HEK293T (cell line): Measurements from ENCODE around the gene RABAC1.

Source experiments
- CTCF ChIA-PET: fragments of 350-600 bp; formaldehyde crosslinking; extraction: SDS; loops from one replicate; lab custom pipeline; 2021; ENCODE audit warnings: antibody characterized with exemption, inconsistent platforms; lab: Yijun Ruan, JAX
- POLR2A ChIA-PET: fragments of 350-600 bp; formaldehyde crosslinking; extraction: SDS; loops from one replicate; lab custom pipeline; 2020; ENCODE audit warnings: antibody characterized with exemption, inconsistent platforms; lab: Yijun Ruan, JAX
- DNase-seq: peaks from one replicate; pipeline ENCODE4 v3.0.0; 2012; ENCODE audit warnings: mixed read lengths; ENCODE audit errors: extremely low spot score
- ARNT ChIP-seq: fragments of 450-650 bp; IDR thresholded peaks from 2 replicates; pipeline ENCODE4 v1.6.1; 2017; ENCODE audit warnings: mild to moderate bottlenecking
- BHLHE40 ChIP-seq: fragments of 450-650 bp; IDR thresholded peaks from 2 replicates; pipeline ENCODE4 v1.6.1; 2016; ENCODE audit warnings: mild to moderate bottlenecking, moderate library complexity, borderline replicate concordance
- CTBP1 ChIP-seq: fragments of 450-650 bp; IDR thresholded peaks from 2 replicates; pipeline ENCODE4 v1.6.1; 2016; ENCODE audit warnings: borderline replicate concordance
- ELF4 ChIP-seq: fragments of 450-650 bp; IDR thresholded peaks from 2 replicates; pipeline ENCODE4 v1.6.1; 2017; ENCODE audit warnings: antibody characterized with exemption
- FOXA1 ChIP-seq: fragments of 450-650 bp; IDR thresholded peaks from 2 replicates; pipeline ENCODE4 v1.6.1; 2016; ENCODE audit warnings: mild to moderate bottlenecking
- FOXK2 ChIP-seq: fragments of 450-650 bp; IDR thresholded peaks from 2 replicates; pipeline ENCODE4 v1.6.1; 2016; ENCODE audit warnings: mild to moderate bottlenecking
- FOXM1 ChIP-seq: fragments of 450-650 bp; IDR thresholded peaks from 2 replicates; pipeline ENCODE4 v1.6.1; 2017; ENCODE audit warnings: mild to moderate bottlenecking, borderline replicate concordance
- HDGF ChIP-seq: fragments of 450-650 bp; IDR thresholded peaks from 2 replicates; pipeline ENCODE4 v1.6.1; 2017; ENCODE audit warnings: antibody characterized with exemption, borderline replicate concordance
- L3MBTL2 ChIP-seq: fragments of 450-650 bp; conservative IDR thresholded peaks from 2 replicates; pipeline ENCODE4 v1.6.1; 2016; ENCODE audit warnings: mild to moderate bottlenecking
- LEF1 ChIP-seq: fragments of 450-650 bp; IDR thresholded peaks from 2 replicates; pipeline ENCODE4 v1.6.1; 2017; ENCODE audit warnings: mild to moderate bottlenecking, borderline replicate concordance
- NFRKB ChIP-seq: fragments of 450-650 bp; IDR thresholded peaks from 2 replicates; pipeline ENCODE4 v1.6.1; 2016; ENCODE audit warnings: mild to moderate bottlenecking, moderate library complexity
- PKNOX1 ChIP-seq: fragments of 450-650 bp; IDR thresholded peaks from 2 replicates; pipeline ENCODE4 v1.6.1; 2016
- SP1 ChIP-seq: fragments of 450-650 bp; IDR thresholded peaks from 2 replicates; pipeline ENCODE4 v1.6.1; 2017
- SUZ12 ChIP-seq: fragments of 450-650 bp; IDR thresholded peaks from 2 replicates; pipeline ENCODE4 v1.6.1; 2016; ENCODE audit warnings: mild to moderate bottlenecking
- TARDBP ChIP-seq: fragments of 450-650 bp; IDR thresholded peaks from 2 replicates; pipeline ENCODE4 v1.6.1; 2016
- ZNF384 ChIP-seq: fragments of 450-650 bp; IDR thresholded peaks from 2 replicates; pipeline ENCODE4 v1.6.1; 2016

RABAC1 gene

DNA sequence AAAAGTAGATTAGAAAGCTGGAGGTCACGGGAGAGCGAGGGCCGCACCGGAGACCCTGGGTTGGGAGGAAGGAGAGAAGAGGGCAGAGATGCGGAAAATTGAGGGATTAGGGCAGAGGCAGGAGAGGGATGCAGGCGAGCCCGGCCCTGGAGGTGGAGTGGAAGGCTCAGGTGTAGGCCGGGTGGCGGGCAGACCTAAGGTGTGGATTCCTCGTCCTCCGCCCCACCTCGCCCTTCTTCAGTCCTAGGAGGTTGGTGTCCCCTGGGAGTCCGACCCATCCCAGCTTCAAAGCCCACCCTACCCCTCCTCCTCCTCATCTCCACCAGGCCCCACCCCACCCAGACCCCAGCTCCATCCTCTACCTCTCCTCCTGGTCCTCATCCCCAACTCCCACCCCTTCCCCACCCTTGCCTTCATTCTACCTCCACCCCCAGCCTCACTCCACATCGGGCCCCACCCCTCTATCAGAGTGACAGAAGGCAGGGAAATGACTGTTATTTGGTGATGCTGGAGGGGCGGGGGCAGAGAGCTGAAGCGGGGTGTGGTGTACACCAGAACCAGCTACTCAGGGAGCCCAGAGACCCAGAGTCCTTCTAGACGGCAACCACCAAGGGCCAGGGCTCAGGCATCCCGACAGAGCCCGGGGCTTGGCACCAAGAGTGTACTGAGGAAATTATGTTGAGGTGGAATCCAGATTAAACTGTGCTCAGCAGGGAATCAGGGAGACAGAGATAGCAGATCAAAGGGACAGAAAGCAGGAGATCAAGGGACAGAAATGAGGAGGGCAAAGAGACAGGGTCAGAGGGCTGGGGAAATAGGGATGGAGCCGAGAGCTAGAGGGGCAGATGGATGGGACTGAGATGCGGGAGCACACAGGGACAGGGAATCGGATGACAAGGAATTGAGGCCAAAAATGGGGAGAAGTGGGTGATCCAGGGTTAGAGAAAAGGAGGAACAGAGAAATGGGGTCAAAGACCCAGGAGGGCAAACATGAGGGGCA lies 37.2 kb downstream of the RABAC1 start:
- DNase-seq, result no peak
- POLR2A ChIA-PET, result no interaction called here
- CTCF ChIA-PET, result interaction anchor here (0.7 kb wide), 1 partner anchor 10 kb away, joined by 3 read pairs; no protein-coding TSS in a partner anchor
- TF ChIP-seq SUZ12 (no peak), HDGF (no peak), NFRKB (no peak), PKNOX1 (no peak), ELF4 (no peak), LEF1 (no peak), ARNT (no peak), TARDBP (no peak), ZNF384 (no peak), BHLHE40 (no peak), L3MBTL2 (no peak), CTBP1 (no peak), FOXA1 (no peak), FOXM1 (no peak), FOXK2 (no peak), SP1 (no peak)

GRCh38 chr19:41920882-41921576 lies 38.1 kb downstream of the RABAC1 start:
- no peak for TF ChIP-seq SP1
- TF ChIP-seq NFRKB, result no peak
- TF ChIP-seq L3MBTL2, result no peak
- TF ChIP-seq FOXK2, result no peak
- TF ChIP-seq FOXA1, result no peak
- TF ChIP-seq SUZ12, result no peak
- POLR2A ChIA-PET, result no interaction called here
- DNase-seq, result no peak
- CTCF ChIA-PET, result no interaction called here

DNA sequence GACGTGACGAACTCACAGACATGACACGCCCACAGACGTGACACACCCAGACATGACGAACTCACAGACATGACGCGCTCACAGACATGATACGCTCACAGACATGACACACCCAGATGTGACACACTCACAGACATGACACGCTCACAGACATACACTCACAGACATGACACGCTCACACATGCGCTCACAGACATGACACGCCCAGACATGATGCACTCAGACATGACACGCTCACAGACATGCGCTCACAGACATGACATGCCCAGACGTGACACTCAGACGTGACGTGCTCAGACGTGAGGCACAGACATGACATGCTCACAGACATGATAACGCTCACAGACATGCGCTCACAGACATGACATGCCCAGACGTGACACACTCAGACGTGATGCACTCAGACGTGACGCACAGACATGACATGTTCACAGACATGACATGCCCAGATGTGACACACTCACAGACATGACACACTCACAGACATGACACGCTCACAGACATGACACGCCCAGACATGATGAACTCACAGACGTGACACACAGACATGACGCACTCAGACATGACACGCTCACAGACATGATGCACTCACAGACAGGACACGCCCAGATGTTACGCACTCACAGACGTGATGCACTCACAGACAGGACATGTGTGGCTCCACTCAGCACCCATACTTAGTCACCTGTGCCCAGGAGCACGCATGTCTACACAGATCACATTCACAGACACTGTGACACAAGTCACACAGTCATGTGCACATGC lies 39.0 kb downstream of the RABAC1 start:
- CTCF ChIA-PET, result interaction anchor here (0.5 kb wide), 1 partner anchor 18 kb away, joined by 4 read pairs; no protein-coding TSS in a partner anchor
- TF ChIP-seq SP1, result no peak
- TF ChIP-seq TARDBP, result no peak
- no peak for TF ChIP-seq BHLHE40
- TF ChIP-seq FOXK2, result no peak
- no peak for TF ChIP-seq FOXM1
- no peak for TF ChIP-seq CTBP1
- TF ChIP-seq NFRKB, result no peak

DNA sequence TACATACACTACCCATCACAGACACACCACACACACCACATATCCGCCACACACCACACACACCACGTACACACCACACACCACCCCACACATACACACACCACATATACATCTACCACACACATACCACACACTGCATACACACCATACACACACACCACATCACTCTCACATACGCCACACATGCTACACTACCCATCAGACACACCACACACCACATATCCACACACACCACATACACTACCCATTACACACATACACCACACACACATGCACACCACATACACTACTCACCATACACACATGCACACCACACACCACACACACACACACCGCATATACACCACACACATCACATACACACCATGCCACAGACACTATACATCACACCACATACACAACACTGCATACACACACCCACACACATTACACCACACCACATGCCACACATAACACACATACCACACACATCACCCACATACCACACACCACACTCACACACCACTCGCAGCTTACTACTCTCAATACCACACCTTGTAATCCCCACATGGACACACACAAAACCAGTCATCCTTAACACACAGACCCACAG lies 40.4 kb downstream of the RABAC1 start:
- POLR2A ChIA-PET, result no interaction called here
- CTCF ChIA-PET, result no interaction called here
- no peak for DNase-seq
- TF ChIP-seq ARNT (no peak), L3MBTL2 (no peak), NFRKB (no peak), LEF1 (no peak), FOXM1 (no peak), ZNF384 (no peak), TARDBP (no peak), ELF4 (no peak), CTBP1 (no peak), PKNOX1 (no peak), FOXK2 (no peak), HDGF (no peak), BHLHE40 (no peak)

More for the DNA sequence above, 39.0 kb downstream of the RABAC1 start:
- POLR2A ChIA-PET, result no interaction called here
- no peak for DNase-seq

- DNase-seq, result no peak
- no peak for TF ChIP-seq ZNF384
- no peak for TF ChIP-seq ELF4
- no peak for TF ChIP-seq CTBP1
- CTCF ChIA-PET, result no interaction called here
- POLR2A ChIA-PET, result no interaction called here
These were observed 41.0 kb downstream of the RABAC1 start for GRCh38 chr19:41918095-41918494.

DNA sequence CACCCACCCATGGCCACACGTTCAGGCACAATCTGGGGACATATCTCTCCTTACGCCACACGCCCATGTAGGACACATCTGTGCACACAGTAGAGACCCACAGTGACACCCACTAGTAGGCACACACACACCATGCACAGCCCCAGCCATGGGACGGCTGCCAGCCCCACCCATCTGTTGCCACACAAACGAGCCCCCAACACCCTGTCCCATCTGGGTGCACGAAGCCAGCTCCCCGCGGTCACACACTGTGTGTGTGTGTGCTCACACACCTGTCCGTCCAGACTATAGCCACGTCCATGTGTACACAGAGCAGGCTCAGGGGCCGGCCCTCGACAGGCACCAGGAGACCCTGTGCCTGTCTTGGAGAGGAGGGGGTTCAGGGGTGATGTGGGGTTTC lies 41.4 kb downstream of the RABAC1 start:
- POLR2A ChIA-PET, result no interaction called here
- TF ChIP-seq NFRKB (no peak), SUZ12 (no peak), SP1 (no peak), FOXK2 (no peak), LEF1 (no peak), BHLHE40 (no peak), ARNT (no peak), TARDBP (no peak), ELF4 (no peak), PKNOX1 (no peak), FOXM1 (no peak), L3MBTL2 (no peak), HDGF (no peak), FOXA1 (no peak), ZNF384 (no peak), CTBP1 (no peak)
- CTCF ChIA-PET, result no interaction called here
- DNase-seq, result no peak
